ENCODE results near the gene LDAH.
"Not testable (repeated sequence)": the region's sequence is repeated elsewhere in the genome, so short reads cannot be mapped to it uniquely, and the experiment has no call there.

Gene LDAH

GRCh38 chr2:20717641-20718040 is 105.3 kb downstream of the LDAH start:
- DNase-seq = no peak

- not testable (repeated sequence) for DNase-seq
Observed at GRCh38 chr2:20716164-20716563, 106.7 kb downstream of the LDAH start.

- not testable (repeated sequence) for DNase-seq
Observed at GRCh38 chr2:20714412-20714811, 108.5 kb downstream of the LDAH start.

DNA sequence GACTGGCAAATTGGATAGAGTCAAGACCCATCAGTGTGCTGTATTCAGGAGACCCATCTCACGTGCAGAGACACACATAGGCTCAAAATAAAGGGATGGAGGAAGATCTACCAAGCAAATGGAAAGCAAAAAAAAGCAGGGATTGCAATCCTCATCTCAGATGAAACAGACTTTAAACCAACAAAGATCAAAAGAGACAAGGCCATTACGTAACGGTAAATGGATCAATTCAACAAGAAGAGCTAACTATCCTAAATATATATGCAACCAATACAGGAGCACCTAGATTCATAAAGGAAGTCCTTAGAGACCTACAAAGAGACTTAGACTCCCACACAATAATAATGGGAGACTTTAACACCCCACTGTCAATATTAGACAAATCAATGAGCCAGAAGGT is 109.3 kb downstream of the LDAH start:
- DNase-seq = not testable (repeated sequence)

DNA sequence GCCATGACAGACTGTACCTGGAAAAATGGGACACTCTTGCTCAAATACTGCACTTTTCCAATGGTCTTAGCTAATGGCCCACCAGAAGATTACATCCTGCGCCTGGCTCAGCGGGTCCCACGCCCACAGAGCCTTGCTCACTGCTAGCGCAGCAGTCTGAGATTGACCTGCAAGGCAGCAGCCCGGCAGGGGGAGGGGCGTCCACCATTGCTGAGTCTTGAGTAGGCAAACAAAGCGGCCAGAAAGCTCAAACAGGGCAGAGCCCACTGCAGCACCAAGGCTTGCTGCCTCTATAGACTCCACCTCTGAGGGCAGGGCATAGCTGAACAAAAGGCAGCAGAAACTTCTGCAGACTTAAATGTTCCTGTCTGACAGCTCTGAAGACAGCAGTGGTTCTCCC is 111.3 kb downstream of the LDAH start:
- not testable (repeated sequence) for DNase-seq

DNA sequence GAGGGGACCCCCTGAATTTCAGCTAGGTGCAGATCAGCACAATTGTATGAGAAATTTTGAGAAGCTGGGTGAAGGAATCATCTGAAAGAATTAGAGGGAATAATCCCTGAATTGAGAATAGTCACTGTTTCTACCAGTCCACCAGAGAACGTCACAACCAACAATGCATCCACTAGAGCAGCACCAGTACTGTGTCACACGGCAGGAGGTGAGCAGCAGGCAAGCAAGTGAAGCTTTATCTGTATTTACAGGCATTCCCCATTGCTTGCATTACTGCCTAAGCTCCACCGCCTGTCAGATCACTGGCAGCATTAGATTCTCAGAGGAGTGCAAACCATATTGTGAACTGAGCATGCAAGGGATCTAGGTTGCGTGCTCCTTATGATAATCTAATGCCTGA is 115.3 kb downstream of the LDAH start:
- DNase-seq = no peak

GRCh38 chr2:20706786-20707185 is 116.1 kb downstream of the LDAH start:
- DNase-seq = no peak

GRCh38 chr2:20706217-20706616 is 116.7 kb downstream of the LDAH start:
- DNase-seq = no peak

GRCh38 chr2:20704886-20705285 is 118.0 kb downstream of the LDAH start:
- no peak for DNase-seq

DNA sequence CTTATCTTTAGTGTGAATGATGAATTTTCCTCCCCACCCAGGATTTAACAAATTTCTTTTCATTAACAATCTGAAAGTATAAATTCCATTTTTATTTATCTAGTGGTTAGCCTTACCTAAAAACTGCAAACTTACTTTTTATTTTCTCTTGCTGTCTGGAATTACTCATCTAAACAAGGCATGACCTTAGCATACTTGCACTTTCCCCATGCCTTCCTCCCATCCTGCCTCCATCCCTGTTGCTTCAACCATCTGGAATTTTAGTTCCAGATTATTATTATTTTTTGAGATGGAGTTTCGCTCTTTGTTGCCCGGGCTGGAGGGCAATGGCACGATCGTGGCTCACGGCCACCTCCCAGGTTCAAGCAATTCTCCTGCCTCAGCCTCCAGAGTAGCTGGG is 120.3 kb downstream of the LDAH start:
- DNase-seq = no peak

DNA sequence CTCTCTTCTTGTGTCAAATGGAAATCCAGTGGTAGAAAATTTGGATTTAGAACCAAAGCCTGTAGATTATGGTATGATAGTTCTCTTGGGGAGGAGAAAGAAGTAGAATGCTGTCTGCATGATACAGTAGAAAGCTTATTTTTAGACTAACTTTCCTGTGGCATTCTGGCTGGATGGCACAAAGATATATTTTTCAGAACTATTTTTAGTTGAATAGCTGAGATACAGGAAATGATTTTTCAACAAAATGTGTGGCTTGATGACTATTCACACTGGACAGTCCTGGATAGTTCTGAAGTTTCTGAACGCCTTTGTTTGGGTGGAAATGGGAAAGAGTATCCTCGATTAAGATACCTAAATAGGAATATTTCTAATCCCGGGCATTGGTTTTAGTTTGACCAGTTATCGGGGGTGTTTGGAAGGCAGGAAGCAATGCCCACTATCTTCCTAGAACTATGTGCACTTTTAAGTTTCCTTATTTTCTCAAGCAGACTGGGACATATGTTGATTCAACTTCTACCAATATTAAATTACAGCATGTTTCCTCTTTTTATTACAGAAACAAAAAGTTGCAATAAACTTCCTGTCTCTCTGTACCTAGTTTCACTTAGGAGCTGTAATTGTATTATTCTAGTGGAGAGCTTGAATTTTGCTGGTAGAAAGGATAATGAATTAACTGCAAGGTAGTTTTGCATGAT is 123.8 kb downstream of the LDAH start:
- no peak for DNase-seq

DNA sequence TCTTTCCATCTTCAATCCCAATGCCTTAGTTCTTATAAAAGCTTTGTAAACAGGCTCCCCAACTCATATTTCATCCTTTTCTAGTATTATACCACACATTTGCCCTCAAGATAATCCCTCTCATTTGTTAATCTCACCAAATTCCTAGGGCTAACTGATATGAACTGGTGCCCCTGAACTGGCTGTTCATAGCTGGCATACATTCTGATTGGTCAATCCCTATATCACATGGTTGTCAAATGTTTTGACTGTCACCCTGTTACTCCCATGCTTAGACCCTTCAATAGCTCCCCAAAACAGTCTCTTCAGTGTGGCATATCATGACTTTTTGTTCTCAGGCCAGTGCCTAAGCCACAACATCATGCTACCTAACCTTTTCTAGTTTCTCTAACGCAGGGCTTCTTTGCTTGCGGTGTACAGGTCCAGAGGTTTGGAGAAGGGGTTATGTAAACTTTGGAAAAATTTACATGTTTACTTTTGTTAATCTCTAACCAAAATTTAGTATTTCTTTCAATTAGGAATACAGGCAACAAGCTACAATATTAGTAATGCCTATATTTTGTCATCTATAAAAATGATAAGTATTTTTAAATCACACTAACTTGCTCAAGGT is 125.5 kb downstream of the LDAH start:
- DNase-seq = no peak

DNA sequence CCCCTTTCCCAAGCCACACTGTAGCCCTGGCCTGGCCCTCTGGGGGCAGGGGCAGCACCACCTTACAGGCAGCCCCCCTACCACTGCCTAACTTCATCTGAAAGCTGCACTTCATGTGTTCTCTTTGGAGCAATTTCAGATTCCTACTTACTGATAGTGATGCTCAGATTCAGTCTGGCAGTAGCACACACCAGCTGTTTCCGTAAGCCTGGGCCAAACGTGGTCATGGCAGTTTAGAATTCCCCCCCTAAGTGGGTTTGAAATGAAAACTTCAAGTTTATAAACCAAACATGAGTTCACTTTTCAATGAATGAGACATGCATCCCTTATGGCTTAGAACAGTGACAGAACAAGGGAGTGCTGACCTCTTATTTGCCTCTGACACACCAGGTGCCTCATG is 126.5 kb downstream of the LDAH start:
- DNase-seq = no peak

GRCh38 chr2:20693317-20693716 is 129.6 kb downstream of the LDAH start:
- no peak for DNase-seq

DNA sequence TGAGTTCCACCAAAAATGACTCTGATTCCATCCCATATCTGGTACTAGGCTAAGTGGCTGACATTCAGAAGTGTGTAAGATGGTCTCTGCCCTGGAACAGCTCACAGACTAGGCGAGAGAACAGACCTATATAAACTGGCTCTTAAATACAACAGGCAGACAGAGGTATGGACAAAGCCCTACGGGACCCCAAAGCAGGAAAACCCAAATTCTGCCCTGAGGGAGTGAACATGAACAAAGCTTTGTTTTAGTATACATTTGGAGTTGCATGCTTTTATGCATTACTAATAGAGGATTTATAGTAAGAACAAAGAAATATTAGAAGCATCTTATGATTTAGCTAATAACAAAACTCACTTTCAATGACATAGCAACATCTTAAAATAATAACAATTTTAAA is 130.8 kb downstream of the LDAH start:
- no peak for DNase-seq

DNA sequence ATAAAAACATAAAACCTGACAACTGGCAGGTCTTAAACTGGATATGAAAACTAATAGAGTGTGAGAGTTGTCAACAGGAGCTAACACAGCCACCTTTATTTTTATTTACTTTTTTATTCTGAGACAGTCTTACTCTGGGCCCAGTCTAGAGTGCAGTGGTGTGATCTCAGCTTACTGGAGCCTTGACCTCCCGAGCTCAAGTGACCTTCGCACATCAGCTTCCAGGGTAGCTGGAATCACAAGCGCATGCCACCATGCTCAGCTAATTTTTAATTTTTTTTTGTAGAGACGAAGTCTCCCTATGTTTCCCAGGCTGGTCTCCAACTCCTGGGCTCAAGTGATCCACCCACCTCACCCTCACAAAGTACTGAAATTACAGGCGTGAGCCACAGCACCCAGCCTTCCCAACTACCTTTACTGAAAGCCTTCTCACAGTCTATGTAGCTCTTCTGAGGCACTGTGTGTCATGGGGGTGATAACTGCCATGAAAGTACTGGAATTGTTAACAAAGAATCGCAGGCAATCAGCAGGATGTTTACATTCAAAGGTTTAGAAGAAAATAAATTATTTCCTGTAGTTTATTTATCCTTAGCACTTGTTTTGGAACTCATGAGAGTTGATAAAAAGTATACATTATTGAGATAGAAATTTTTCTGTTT is 131.7 kb downstream of the LDAH start:
- DNase-seq = no peak

- no peak for DNase-seq
Observed at GRCh38 chr2:20689428-20690264, 133.3 kb downstream of the LDAH start.

- no peak for DNase-seq
Observed at GRCh38 chr2:20687260-20687832, 135.6 kb downstream of the LDAH start.

DNA sequence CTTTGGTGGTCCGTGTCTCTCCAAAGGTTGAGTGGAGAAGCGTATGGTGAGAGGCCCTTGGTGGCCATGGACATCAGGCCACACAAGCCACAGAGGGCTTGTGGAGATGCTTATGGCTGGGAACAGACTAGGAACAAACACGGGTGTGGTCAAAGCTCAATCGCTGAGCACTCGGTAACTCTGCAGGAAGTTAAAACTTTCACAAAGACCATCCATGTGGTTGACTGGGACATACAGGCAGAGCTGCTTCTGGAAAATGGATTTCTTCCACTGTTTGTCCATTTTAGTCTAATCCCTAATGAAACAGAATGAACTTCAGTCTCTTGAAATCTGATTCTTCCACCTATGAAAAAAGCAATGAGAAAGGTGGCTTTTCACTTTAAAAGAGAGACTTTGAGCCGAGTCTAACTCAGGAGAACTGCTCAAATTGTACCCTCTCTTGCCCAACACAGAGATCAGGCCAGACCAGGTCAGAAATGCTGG is 138.3 kb downstream of the LDAH start:
- no peak for DNase-seq

DNA sequence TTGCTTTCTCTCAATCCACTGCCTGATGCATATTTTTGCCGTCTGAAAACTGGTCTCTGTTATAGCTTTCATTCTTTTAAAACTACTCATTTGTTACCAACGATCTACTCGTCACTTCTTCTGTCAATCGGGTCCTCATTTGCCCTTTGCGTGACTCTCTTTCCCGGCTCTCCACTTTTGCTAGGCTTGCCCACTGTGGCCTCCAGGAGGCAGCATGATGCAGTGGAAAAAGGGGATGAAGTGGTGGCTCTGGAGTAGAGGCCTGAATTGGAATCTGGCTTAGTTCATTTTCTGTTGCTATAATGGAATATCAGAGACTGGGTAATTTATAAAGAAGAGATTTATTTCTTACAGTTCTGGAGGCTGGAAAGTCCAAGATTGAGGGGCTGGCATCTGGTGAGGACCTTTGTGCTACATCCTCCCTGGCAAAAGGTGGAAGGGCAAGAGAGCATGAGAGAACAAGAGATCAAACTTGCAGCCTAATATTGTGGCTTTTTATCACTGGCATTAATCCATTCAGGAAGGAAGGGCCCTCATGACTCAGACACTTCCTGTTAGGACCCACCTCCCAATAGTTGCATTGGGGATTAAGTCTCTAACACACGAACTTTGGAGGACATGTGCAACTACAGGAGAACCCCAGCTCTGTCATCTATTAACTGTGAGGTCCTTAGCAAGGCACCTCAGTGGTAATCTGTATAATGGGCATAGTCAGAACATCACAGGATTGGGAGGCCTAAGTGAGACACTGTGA is 140.6 kb downstream of the LDAH start:
- no peak for DNase-seq

- no peak for DNase-seq
Observed at GRCh38 chr2:20680744-20681375, 142.0 kb downstream of the LDAH start.

GRCh38 chr2:20678780-20679179 is 144.1 kb downstream of the LDAH start:
- DNase-seq = no peak

All from OCI-M1 (cell line).